Activated CD8-positive, alpha-beta T cell treated with anti-CD3 and anti-CD28 coated beads for 36 hours (primary cell): ENCODE measurements around the gene TUSC2. TPM values are rescaled to one million over a fixed set of nuclear protein-coding genes. Genes with fewer than 3 reads are reported as not detected.
"Not testable (repeated sequence)": the region's sequence is repeated elsewhere in the genome, so short reads cannot be mapped to it uniquely, and the experiment has no call there.

Experiments
- ATAC-seq: fragments of 200-7000 bp; cut with Tn5 transposase; one replicate; pipeline ENCODE4 v1.10.0; 2021; ENCODE audit warnings: mild to moderate bottlenecking, moderate library complexity
- CTCF ChIA-PET: fragments of 350-600 bp; sonication (Branson Sonifier 250); formaldehyde crosslinking; loops from one replicate; lab custom pipeline; 2021; ENCODE audit warnings: antibody characterized with exemption; lab: Charles Lee
- POLR2A ChIA-PET: fragments of 350-600 bp; sonication (Branson Sonifier 250); formaldehyde crosslinking; loops from one replicate; lab custom pipeline; 2021; ENCODE audit warnings: antibody characterized with exemption; lab: Charles Lee
- DNase-seq: peaks from one replicate; pipeline ENCODE4 v3.0.0-alpha.2; 2020
- H3K27ac Mint-ChIP-seq: one replicate; pipeline ENCODE4 v1.8.0; 2021; ENCODE audit warnings: mild to moderate bottlenecking, mixed read lengths
- H3K27me3 Mint-ChIP-seq: one replicate; pipeline ENCODE4 v1.8.0; 2021; ENCODE audit warnings: mixed read lengths
- H3K36me3 Mint-ChIP-seq: one replicate; pipeline ENCODE4 v1.8.0; 2021; ENCODE audit warnings: low read depth, mixed read lengths
- H3K4me1 Mint-ChIP-seq: one replicate; pipeline ENCODE4 v1.8.0; 2021; ENCODE audit warnings: low read depth, mixed read lengths
- H3K4me3 Mint-ChIP-seq: one replicate; pipeline ENCODE4 v1.8.0; 2021; ENCODE audit warnings: mild to moderate bottlenecking, moderate library complexity, mixed read lengths
- H3K9me3 Mint-ChIP-seq: one replicate; pipeline ENCODE4 v1.8.0; 2021; ENCODE audit warnings: mixed read lengths
- intact Hi-C: fragments of 100-400 bp; cut with micrococcal nuclease; formaldehyde crosslinking; loops from one replicate; pipeline ENCODE4 v1.10.0; 2022
- total RNA-seq, 2 experiments: library from RNA; stranded (reverse); gene quantifications; one replicate each; pipeline ENCODE4 v1.2.3, GENCODE V29; 2021
- TF ChIP-seq, protein P1 (sequence below): fragments of 200-600 bp; IDR thresholded peaks from one replicate; pipeline ENCODE4 v1.8.0; 2022; ENCODE audit warnings: antibody characterized with exemption, mild to moderate bottlenecking

Gene TUSC2
- total RNA-seq, 2 experiments from 2014 or later: 16.7 to 19.5 TPM

- no peak overlapping the region for H3K27ac Mint-ChIP-seq
- H3K4me1 Mint-ChIP-seq: peaks cover 8% of the 10 kb centered on the region
- no peak for DNase-seq
- no peaks in the 10 kb centered on the region for H3K9me3 Mint-ChIP-seq
- TF ChIP-seq, protein P1, sequence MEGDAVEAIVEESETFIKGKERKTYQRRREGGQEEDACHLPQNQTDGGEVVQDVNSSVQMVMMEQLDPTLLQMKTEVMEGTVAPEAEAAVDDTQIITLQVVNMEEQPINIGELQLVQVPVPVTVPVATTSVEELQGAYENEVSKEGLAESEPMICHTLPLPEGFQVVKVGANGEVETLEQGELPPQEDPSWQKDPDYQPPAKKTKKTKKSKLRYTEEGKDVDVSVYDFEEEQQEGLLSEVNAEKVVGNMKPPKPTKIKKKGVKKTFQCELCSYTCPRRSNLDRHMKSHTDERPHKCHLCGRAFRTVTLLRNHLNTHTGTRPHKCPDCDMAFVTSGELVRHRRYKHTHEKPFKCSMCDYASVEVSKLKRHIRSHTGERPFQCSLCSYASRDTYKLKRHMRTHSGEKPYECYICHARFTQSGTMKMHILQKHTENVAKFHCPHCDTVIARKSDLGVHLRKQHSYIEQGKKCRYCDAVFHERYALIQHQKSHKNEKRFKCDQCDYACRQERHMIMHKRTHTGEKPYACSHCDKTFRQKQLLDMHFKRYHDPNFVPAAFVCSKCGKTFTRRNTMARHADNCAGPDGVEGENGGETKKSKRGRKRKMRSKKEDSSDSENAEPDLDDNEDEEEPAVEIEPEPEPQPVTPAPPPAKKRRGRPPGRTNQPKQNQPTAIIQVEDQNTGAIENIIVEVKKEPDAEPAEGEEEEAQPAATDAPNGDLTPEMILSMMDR: no peak
- intact Hi-C loops: no loop called here
- peaks cover 37% of the 10 kb centered on the region for H3K36me3 Mint-ChIP-seq
- no peaks in the 10 kb centered on the region for H3K27me3 Mint-ChIP-seq
- ChIA-PET CTCF (interaction anchor here (1.3 to 3.6 kb wide), 3 partner anchors 12 to 40 kb away, joined by 3 to 13 read pairs (median 7); no protein-coding TSS in a partner anchor), POLR2A (interaction anchor here (0.8 to 8.2 kb wide), 2 partner anchors 8 to 52 kb away, joined by 4 to 98 read pairs; partner anchors contain the start of gene LSMEM2)
- ATAC-seq: no peak
- H3K4me3 Mint-ChIP-seq: no peak overlapping the region
These were observed 41.4 kb downstream of the TUSC2 start for GRCh38 chr3:50286322-50287227.

GRCh38 chr3:50284121-50284520 is 43.9 kb downstream of the TUSC2 start:
- H3K9me3 Mint-ChIP-seq, H3K4me3 Mint-ChIP-seq, H3K27me3 Mint-ChIP-seq, H3K4me1 Mint-ChIP-seq, DNase-seq, H3K27ac Mint-ChIP-seq, ATAC-seq, intact Hi-C loops: not testable (repeated sequence)
- POLR2A ChIA-PET: interaction anchor here (0.8 to 1.8 kb wide), 6 partner anchors 8 to 53 kb away, joined by 3 to 9 read pairs (median 4); partner anchors contain the start of genes IFRD2 and TUSC2
- H3K36me3 Mint-ChIP-seq: peaks cover 18% of the 10 kb centered on the region
- CTCF ChIA-PET: interaction anchor here (1.0 to 1.8 kb wide), 3 partner anchors 9 to 32 kb away, joined by 3 to 8 read pairs (median 5); no protein-coding TSS in a partner anchor

DNA sequence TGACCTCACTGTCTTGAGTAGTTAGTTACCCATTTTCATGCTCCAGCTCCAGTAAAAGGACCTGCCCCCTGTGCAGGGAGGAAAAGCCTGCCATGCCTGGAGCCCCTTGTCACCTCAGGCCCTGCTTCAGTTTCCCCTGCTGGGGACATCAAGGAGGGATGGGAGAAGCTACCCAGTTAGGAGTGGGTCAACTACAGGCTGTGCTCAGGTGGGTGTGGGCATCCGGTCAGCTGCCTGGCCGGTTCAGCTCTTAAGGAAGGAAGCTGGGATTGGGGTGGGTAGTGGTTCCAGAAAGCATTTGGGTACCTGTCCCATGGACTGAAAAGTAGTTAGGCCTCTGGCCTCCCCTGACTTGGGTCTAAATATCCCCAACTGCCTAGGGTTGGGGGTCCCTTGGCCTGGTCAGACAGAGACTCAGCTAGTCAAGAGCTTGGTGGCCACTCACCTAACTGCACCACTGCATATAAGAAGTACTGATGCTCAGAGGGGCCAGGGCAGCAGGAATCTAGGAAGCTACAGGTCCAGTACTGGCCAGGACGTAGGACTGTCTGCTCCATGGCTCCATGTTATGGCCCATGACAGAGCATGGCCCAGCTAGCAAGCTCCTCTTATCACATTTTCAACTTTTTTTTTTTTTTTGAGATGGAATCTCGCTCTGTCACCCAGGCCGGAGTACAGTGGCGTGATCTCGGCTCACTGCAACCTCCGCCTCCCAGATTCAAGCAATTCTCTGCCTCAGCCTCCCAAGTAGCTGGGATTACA is 48.6 kb downstream of the TUSC2 start:
- no peaks in the 10 kb centered on the region for H3K9me3 Mint-ChIP-seq
- H3K27ac Mint-ChIP-seq: no peak overlapping the region
- DNase-seq (no peak), ATAC-seq (no peak)
- H3K4me1 Mint-ChIP-seq: peaks cover 15% of the 10 kb centered on the region
- no peaks in the 10 kb centered on the region for H3K36me3 Mint-ChIP-seq
- ChIA-PET CTCF (interaction anchor here (1.0 to 2.1 kb wide), 5 partner anchors 20 to 86 kb away, joined by 3 to 6 read pairs (median 4); partner anchors contain the start of genes HYAL3 and NAA80), POLR2A (interaction anchor here (1.0 to 9.6 kb wide), 4 partner anchors 11 to 48 kb away, joined by 3 to 98 read pairs (median 6); partner anchors contain the start of genes HYAL3, IFRD2 and NAA80)
- intact Hi-C loops: loop anchor here (2.0 kb wide), 1 partner anchor 87 kb away; no protein-coding TSS in a partner anchor
- H3K27me3 Mint-ChIP-seq: peaks cover 21% of the 10 kb centered on the region
- TF ChIP-seq, protein P1: no peak
- H3K4me3 Mint-ChIP-seq: no peak overlapping the region

DNA sequence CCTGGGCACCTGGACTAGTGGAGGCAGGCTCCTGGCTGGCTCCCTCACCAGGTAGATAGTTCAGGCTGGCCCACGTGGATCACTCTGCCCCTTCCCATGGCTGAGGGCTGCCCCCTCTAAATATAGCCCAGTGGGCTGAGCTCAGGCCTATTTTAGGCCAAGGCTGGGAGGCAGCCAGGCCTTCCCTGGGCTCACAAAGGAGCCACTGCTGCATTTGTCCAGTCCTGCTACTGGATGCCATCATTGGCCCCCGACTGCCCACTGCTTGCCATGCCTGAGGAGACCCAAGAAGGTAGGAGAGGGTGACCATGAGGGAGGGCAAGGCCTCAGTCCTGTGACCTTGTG is 49.2 kb downstream of the TUSC2 start, which contains the start of gene LSMEM2:
Gene LSMEM2, plus strand, starts transcription at position 208 of the 345 bp plus-strand sequence. Its CDS starts 27 bp downstream, at position 235.
- ATAC-seq: no peak

More for the DNA sequence above, 49.2 kb downstream of the TUSC2 start, which contains the start of gene LSMEM2:
- H3K27ac Mint-ChIP-seq: no peak within 1 kb of the TSS
- H3K4me1 Mint-ChIP-seq: peaks cover 21% of the 10 kb centered on the region
- H3K4me3 Mint-ChIP-seq: no peak within 1 kb of the TSS
- ChIA-PET CTCF (interaction anchor here (1.0 to 2.1 kb wide), 4 partner anchors 20 to 53 kb away, joined by 3 to 6 read pairs (median 4); partner anchors contain the start of genes HYAL3 and NAA80), POLR2A (interaction anchor here (1.3 to 9.6 kb wide), 4 partner anchors 11 to 48 kb away, joined by 4 to 98 read pairs (median 6); partner anchors contain the start of genes HYAL3, IFRD2 and NAA80)
- TF ChIP-seq, protein P1: no peak
- peaks cover 27% of the 10 kb centered on the region for H3K27me3 Mint-ChIP-seq
- intact Hi-C loops: loop anchor here (2.0 kb wide), 1 partner anchor 86 kb away; no protein-coding TSS in a partner anchor
- DNase-seq: no peak
- H3K9me3 Mint-ChIP-seq: no peaks in the 10 kb centered on the region
- peaks cover 2% of the 10 kb centered on the region for H3K36me3 Mint-ChIP-seq
